Endothelial cell of umbilical vein (primary cell): Measurements from ENCODE around the gene ANXA5. TPM values are rescaled to one million over a fixed set of nuclear protein-coding genes. Genes with fewer than 3 reads are reported as not detected.

Source experiments
- BruUV-seq: library from RNA; stranded (reverse); fragments of 400-500 nt; replicated peaks from 2 replicates; lab custom pipeline; 2021; lab: Mats Ljungman, UMichigan
- CTCF ChIA-PET: fragments of 300-600, 350-600 bp; sonication (Branson Sonifier 250); formaldehyde crosslinking; loops from one replicate; lab custom pipeline; 2021; ENCODE audit warnings: antibody characterized with exemption, inconsistent platforms; lab: Charles Lee
- POLR2A ChIA-PET: fragments of 300-600, 350-600 bp; sonication (Branson Sonifier 250); formaldehyde crosslinking; loops from one replicate; lab custom pipeline; 2021; ENCODE audit warnings: antibody characterized with exemption, inconsistent platforms; lab: Charles Lee
- DNase-seq: peaks from one replicate; pipeline ENCODE4 v3.0.0-alpha.2; 2011; ENCODE audit warnings: low read depth, low spot score
- FAIRE-seq: peaks from 2 replicates; lab custom pipeline; 2011; peaks lifted over from hg19 to GRCh38; lab: Jason Lieb, UNC
- H2AFZ ChIP-seq: 2 replicates; pipeline ENCODE4 v1.6.0; 2012; ENCODE audit warnings: low read depth, low read length, control low read depth, inconsistent platforms
- H3K27ac ChIP-seq: 2 replicates; pipeline ENCODE4 v1.5.1; 2011; ENCODE audit warnings: low read depth, mild to moderate bottlenecking, control low read depth, low read length, moderate library complexity; ENCODE audit not compliant: insufficient read depth
- H3K27me3 ChIP-seq, 2 experiments: 2 replicates each; pipeline versions ENCODE4 v1.6.0 to v1.6.1; 2011; ENCODE audit warnings: low read length in 2 of 2, mixed read lengths in 1 of 2; ENCODE audit not compliant: control insufficient read depth in 2 of 2, insufficient read depth in 2 of 2
- H3K36me3 ChIP-seq, 2 experiments: 2 replicates in 1 of 2; 3 replicates in 1 of 2; pipeline ENCODE4 v1.5.1; 2011; ENCODE audit warnings: low read length in 2 of 2, mild to moderate bottlenecking in 1 of 2, moderate library complexity in 1 of 2; ENCODE audit not compliant: control insufficient read depth in 2 of 2, insufficient read depth in 2 of 2; ENCODE audit errors: extremely low read depth in 1 of 2
- H3K4me1 ChIP-seq: 3 replicates; pipeline ENCODE4 v1.5.1; 2011; ENCODE audit warnings: mild to moderate bottlenecking, low read length; ENCODE audit not compliant: control insufficient read depth, insufficient read depth; ENCODE audit errors: extremely low read depth
- H3K4me2 ChIP-seq: 2 replicates; pipeline ENCODE4 v1.6.1; 2011; ENCODE audit warnings: low read length, control low read depth, mixed read lengths; ENCODE audit not compliant: insufficient read depth
- H3K4me3 ChIP-seq, 3 experiments: fragments of 200-600 bp in 1 of 3; sonication (generic), shearing (Covaris generic) in 1 of 3; replicated peaks in 1 of 3; 2 replicates each; pipeline ENCODE4 v1.5.1; 2011 to 2016; ENCODE audit warnings: control low read depth in 3 of 3, low read length in 3 of 3, mild to moderate bottlenecking in 2 of 3, inconsistent platforms in 1 of 3, low read depth in 1 of 3, moderate library complexity in 1 of 3; ENCODE audit not compliant: insufficient read depth in 1 of 3
- H3K79me2 ChIP-seq: 2 replicates; pipeline ENCODE4 v1.6.0; 2012; ENCODE audit warnings: low read length, inconsistent platforms; ENCODE audit not compliant: control insufficient read depth, insufficient read depth
- H3K9ac ChIP-seq: replicated peaks from 2 replicates; pipeline ENCODE3; 2011; ENCODE audit warnings: low read length, control low read depth; ENCODE audit not compliant: insufficient read depth; ENCODE audit errors: extremely low read depth
- H3K9me1 ChIP-seq: replicated peaks from 3 replicates; pipeline ENCODE4 v1.6.0; 2011; ENCODE audit warnings: mild to moderate bottlenecking, low read length; ENCODE audit not compliant: control insufficient read depth, insufficient read depth; ENCODE audit errors: extremely low read depth
- H3K9me3 ChIP-seq: replicated peaks from 2 replicates; pipeline ENCODE4 v1.5.1; 2012; ENCODE audit warnings: low read length, inconsistent platforms; ENCODE audit not compliant: control insufficient read depth, insufficient read depth
- H4K20me1 ChIP-seq: replicated peaks from 2 replicates; pipeline ENCODE3; 2011; ENCODE audit warnings: mild to moderate bottlenecking, low read length; ENCODE audit not compliant: control insufficient read depth, insufficient read depth; ENCODE audit errors: extremely low read depth
- CTCF ChIP-seq, 2 donors: IDR thresholded peaks; 1 replicate in 1 of 2; 2 replicates in 1 of 2; pipeline ENCODE4 v1.5.1; 2011; ENCODE audit warnings: low read length in 2 of 2, mild to moderate bottlenecking in 2 of 2, moderate library complexity in 2 of 2, control low read depth in 1 of 2, inconsistent platforms in 1 of 2, low read depth in 1 of 2; ENCODE audit not compliant: insufficient read depth in 1 of 2; ENCODE audit errors: extremely low read depth in 1 of 2
- EZH2 ChIP-seq: IDR thresholded peaks from 2 replicates; pipeline ENCODE4 v1.6.1; 2012; ENCODE audit warnings: borderline replicate concordance, low read depth, mild to moderate bottlenecking, moderate library complexity, low read length, inconsistent platforms; ENCODE audit not compliant: severe bottlenecking
- FOS ChIP-seq: IDR thresholded peaks from 2 replicates; pipeline ENCODE4 v1.6.1; 2011; ENCODE audit warnings: mild to moderate bottlenecking, low read length, moderate library complexity, borderline replicate concordance; ENCODE audit not compliant: insufficient read depth
- GATA2 ChIP-seq: IDR thresholded peaks from 2 replicates; pipeline ENCODE4 v1.7.0; 2011; ENCODE audit warnings: low read depth, mild to moderate bottlenecking, moderate library complexity, mixed read lengths, low read length; ENCODE audit not compliant: insufficient read length, insufficient read depth
- JUN ChIP-seq: IDR thresholded peaks from 2 replicates; pipeline ENCODE4 v1.6.1; 2011; ENCODE audit warnings: borderline replicate concordance, low read depth; ENCODE audit not compliant: insufficient read length, insufficient read depth
- MYC ChIP-seq: IDR thresholded peaks from one replicate; pipeline ENCODE4 v1.6.1; 2011; ENCODE audit warnings: mild to moderate bottlenecking, low read depth, low read length
- POLR2A ChIP-seq: IDR thresholded peaks from 2 replicates; pipeline ENCODE4 v1.6.1; 2012; ENCODE audit warnings: low read depth, mild to moderate bottlenecking, control low read depth, low read length
- POLR2AphosphoS5 ChIP-seq: IDR thresholded peaks from 2 replicates; pipeline ENCODE4 v1.6.1; 2012; ENCODE audit warnings: low read depth, mild to moderate bottlenecking, control low read depth, low read length, moderate library complexity; ENCODE audit not compliant: insufficient read depth
- dilution Hi-C: fragments of 300-500 bp; cut with MboI; formaldehyde crosslinking; loops from one replicate; pipeline ENCODE4 v1.15.0; 2019; ENCODE audit warnings: low sequenced_read_pairs; ENCODE audit not compliant: extremely low pct_ligation_motif_present
- intact Hi-C: fragments of 100-400 bp; cut with micrococcal nuclease; formaldehyde crosslinking; loops from one replicate; pipeline ENCODE4 v1.10.0; 2022
- polyA plus RNA-seq, 4 experiments: library from polyadenylated mRNA; depleted of rRNA in 3 of 4; stranded (reverse) in 3 of 4; unstranded in 1 of 4; fragments of >200 nt; gene quantifications; 2 replicates each; pipeline versions ENCODE4 v1.2.1 to v1.2.3, GENCODE V29; 2011 to 2012; ENCODE audit warnings: missing spikeins in 1 of 4
- total RNA-seq: library from RNA; stranded (reverse); gene quantifications from 2 replicates; pipeline ENCODE4 v1.2.3, GENCODE V29; 2021
- TF ChIP-seq, protein P1 (sequence below): IDR thresholded peaks from 2 replicates; pipeline ENCODE4 v1.6.1; 2011; ENCODE audit not compliant: insufficient read depth, insufficient read length

The ANXA5 gene
- total and polyA plus RNA-seq, 2 donors (not counting 3 experiments of a cell fraction or from before 2014, with no cell fraction given): 450 to 528 TPM

DNA sequence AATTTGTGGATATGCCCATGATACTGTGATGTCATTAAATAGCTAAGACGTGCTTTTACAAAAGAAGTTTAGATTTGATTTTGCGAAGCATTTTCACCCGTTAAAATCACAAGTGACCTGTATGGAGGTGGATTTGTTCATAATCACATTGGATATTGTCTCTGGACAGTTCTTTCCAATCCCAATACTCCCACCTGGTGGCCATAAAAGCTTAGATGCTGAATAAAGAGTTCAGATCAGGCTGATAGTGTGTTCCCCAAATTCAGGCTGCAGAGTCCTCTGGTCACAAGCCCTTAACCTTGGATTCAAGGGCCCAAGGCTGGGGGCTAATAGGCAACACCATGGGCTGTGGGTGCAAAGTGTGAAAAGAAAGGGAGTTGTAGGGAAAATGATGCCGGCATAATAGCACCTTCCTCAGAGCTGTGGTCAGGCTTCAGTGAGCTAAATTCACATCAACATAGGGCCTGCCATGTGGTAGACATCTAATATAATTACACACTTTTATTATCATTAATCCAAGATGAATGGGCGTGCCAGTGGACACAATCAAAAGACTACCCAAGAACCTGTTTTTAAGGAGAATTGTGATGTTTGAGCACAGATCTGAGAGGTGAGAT lies 40.1 kb upstream of the ANXA5 start:
- FAIRE-seq: peak; percentile 49
- no peaks in the 10 kb centered on the region for H3K79me2 ChIP-seq
- TF ChIP-seq EZH2 (no peak), CTCF (IDR thresholded peaks at IDR 0.05; ENCODE audit: extremely low read depth in 1 of 2, insufficient read depth in 1 of 2, low read depth in 1 of 2, low read length in 2 of 2) (peak; percentile 40 to 61), MYC (no peak), FOS (no peak), JUN (no peak), POLR2AphosphoS5 (no peak), GATA2 (peak; percentile 40), POLR2A (no peak)
- TF ChIP-seq, protein P1, sequence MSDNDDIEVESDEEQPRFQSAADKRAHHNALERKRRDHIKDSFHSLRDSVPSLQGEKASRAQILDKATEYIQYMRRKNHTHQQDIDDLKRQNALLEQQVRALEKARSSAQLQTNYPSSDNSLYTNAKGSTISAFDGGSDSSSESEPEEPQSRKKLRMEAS: no peak
- no peak overlapping the region for H2AFZ ChIP-seq
- intact Hi-C loops: loop anchor here (1.0 to 5.0 kb wide), 6 partner anchors 40 to 545 kb away; partner anchors contain the start of gene ANXA5
- BruUV-seq: no TSS peak
- dilution Hi-C loops: loop anchor here (25.0 kb wide), 1 partner anchor 250 kb away; no protein-coding TSS in a partner anchor
- H4K20me1 ChIP-seq: no peaks in the 10 kb centered on the region
- peak; percentile 52 for DNase-seq
- no peak overlapping the region for H3K9ac ChIP-seq
- no peaks in the 10 kb centered on the region for H3K36me3 ChIP-seq
- no peaks in the 10 kb centered on the region for H3K27me3 ChIP-seq
- CTCF ChIA-PET: interaction anchor here (0.6 to 4.0 kb wide), 29 partner anchors 9 to 544 kb away, joined by 3 to 129 read pairs (median 4); partner anchors contain the start of genes ANXA5 and SMIM43
- H3K27ac ChIP-seq: no peak overlapping the region
- POLR2A ChIA-PET: interaction anchor here (0.7 kb wide), 1 partner anchor 69 kb away, joined by 4 read pairs; no protein-coding TSS in a partner anchor
- no peak overlapping the region for H3K4me2 ChIP-seq
- no peaks in the 10 kb centered on the region for H3K9me3 ChIP-seq
- no peaks in the 10 kb centered on the region for H3K4me1 ChIP-seq
- no peaks in the 10 kb centered on the region for H3K9me1 ChIP-seq
- H3K4me3 ChIP-seq: no peak overlapping the region
